NCI-H748 (cell line): ENCODE data around the gene SERP2.
A peak's percentile ranks its signal among the peaks of the same experiment; 100 is the strongest.

ENCODE experiments used
- DNase-seq: peaks from one replicate; lab custom pipeline; 2025; ENCODE audit not compliant: unreplicated experiment; lab: John Stamatoyannopoulos, UW

SERP2 gene

DNA sequence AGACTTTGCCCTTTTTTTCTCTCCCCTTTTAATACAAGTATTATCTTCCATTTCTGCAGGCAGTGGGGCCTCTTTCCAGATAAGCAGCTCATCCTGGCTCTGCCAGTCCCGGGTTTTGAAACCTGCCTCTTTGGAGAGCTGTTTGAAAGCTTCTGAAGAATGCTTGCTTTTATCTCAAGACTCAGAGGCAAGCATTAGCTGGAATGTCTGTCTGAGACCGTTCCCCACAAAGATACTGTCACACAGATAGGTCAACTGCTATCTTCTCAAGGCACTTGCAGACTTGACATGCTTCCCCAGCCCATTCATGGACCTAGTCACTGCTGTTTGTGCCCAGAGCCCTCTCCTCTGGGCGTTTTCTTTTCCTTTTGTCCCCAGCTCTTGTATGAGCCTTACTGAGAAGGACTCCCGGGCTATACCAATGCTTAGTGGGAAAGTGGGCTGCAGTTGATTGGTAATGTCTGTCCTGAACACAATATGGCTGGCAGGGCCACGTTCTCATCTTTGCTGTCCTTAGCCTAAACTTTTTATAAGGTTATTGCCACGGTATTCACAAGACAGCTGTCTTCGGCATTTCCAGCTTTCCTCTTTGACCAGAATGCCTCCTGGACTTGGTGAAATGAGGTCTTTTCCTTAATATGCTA, 13.4 kb downstream of the SERP2 start:
- DNase-seq: no peak

DNA sequence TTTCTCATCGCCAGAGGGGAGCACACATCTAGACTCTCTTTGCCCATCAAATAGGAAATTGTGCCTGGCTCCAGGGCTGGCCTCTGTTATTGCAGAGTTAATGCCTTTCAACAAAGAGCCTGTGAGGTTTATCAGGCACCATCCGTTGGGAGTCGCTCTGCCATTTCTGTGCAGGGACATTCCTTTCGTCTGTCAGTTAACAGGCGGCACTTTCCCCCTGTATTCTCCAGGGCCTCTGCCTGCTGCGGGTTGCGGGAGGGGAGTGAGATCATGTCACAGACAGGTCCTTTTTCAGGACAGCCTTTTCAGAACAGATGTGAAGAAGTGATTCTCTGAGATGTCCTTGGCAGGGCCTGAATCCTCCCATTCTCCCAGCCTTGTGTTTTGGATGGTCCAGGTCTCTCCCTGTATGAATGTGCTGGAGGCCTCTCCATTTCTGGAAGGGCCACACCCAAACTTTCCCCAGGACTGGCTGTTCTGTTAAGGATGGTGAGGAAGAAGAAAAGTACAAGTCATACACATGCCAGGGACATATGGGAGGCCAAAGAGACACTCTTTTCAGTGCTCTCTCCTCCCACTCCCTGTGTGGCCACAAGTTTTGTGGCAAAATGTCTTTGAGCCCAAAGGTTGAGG, 14.9 kb downstream of the SERP2 start:
- DNase-seq: no peak

DNA sequence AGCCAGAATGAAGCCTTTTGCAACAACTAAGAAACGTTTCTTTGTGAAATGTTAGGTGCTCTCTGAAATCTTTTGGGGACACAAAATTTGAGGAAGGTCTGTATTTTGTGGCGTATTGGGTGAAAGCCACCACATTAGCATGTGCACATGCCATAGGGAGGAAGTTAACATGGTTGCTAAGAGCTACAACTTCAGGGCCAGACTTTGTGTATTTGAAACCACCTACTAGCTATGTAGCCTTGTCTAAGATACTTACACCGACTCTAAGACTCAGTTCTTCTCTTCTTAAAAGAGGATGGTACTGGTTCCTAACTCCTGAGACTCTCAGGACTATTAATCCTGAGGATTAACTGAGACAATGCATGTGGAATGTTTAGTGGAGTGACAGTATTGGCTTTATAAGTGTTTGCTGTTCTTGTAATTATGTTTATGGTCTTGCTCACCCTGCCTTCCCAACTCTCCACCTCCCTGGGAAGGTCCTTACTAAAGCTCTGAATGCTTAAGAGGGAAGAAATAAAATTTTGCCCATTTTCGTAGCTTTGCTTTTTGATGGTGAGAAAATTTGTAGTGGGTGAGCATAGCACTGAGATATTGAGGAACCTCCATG, 15.5 kb downstream of the SERP2 start:
- DNase-seq: no peak

DNA sequence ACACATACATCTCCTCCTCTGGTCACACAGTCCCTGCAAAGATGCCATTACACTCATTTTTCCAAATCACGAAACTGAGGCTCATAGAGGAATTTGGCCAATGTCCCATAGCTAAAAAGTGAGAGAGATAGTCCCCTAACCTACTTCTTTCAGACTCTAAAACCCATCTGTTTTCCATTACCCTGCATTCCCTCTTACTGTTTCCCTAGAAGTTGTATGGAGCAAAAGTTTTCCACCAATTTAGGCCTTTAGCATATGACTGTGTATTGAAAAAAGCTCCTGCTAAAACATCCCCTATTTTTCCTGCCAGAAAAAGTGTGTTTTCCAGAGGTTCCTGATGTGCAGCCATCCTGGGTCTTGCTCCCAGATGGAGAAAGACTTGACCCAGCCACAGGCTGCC, 16.3 kb downstream of the SERP2 start:
- DNase-seq: no peak

DNA sequence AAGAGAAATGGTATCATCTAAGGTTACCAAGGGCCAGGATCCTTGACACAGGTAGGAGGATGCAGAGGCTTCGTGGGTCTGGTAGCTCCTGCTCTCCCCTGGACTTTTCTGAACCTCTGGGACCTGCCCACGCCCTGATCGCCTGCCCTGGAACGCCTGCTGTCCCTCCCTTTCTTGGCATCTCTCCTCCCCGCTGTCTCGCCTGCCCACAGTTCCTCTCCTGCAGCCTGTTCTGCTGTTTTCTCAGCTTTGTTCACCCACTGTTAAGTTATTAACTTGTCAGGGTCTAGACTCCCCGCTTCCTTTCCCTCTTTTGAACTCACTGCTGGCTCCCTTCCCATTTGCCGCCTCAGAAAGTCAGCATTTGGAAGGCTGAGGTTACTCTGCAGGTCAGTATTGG, 19.8 kb downstream of the SERP2 start:
- no peak for DNase-seq

DNA sequence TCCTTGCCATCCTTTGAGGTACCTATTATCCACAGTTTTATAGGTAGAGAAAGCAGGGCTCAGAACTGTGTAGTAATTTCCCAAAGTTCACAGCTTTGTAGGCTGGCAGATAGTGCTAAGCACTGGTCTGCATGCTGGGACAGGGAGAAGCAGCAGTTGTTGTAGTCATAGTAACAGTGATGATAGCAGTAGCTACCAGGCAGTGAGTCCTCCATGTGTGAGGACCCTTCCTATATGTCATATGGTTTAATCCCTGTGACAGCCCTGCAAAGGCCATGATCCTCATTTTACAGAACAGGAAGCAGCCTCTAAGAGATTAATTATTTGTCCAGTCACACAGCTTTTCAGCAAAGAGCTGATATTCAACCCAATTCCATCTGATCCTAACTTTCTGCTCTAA, 21.0 kb downstream of the SERP2 start:
- peak; percentile 18 for DNase-seq

DNA sequence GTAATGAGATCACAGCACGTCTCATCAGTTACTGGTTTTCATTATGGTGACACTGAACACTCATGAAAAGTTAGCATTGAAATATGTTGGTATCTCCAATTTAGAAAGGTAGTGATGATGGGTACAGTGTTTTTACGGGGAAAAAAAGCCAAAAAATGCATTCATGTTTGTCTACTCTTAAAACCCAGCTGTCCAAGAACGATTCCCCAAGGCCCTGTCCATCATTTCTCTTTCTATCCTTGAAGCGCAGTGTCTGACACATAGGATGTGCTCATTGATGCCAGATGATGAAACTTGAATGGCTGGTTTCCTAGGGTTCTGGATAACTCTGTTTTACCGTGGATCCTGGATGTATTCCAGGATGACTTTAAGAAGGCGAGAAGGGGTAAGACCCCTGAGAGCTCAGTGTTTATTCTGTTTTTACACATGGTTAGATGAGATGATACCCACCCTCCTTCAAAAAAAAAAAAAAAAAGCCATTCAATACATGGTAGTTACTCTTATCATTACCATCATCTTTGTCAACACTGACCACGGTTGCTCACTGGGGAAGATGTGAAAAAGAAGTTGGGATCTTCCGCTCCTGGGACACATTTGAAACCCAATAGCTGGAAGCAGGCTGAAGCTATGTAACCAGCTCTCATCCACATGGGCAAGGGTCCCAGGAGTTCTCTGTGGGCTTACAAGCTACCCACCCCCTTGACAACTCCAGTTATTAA, 22.5 kb downstream of the SERP2 start:
- no peak for DNase-seq

DNA sequence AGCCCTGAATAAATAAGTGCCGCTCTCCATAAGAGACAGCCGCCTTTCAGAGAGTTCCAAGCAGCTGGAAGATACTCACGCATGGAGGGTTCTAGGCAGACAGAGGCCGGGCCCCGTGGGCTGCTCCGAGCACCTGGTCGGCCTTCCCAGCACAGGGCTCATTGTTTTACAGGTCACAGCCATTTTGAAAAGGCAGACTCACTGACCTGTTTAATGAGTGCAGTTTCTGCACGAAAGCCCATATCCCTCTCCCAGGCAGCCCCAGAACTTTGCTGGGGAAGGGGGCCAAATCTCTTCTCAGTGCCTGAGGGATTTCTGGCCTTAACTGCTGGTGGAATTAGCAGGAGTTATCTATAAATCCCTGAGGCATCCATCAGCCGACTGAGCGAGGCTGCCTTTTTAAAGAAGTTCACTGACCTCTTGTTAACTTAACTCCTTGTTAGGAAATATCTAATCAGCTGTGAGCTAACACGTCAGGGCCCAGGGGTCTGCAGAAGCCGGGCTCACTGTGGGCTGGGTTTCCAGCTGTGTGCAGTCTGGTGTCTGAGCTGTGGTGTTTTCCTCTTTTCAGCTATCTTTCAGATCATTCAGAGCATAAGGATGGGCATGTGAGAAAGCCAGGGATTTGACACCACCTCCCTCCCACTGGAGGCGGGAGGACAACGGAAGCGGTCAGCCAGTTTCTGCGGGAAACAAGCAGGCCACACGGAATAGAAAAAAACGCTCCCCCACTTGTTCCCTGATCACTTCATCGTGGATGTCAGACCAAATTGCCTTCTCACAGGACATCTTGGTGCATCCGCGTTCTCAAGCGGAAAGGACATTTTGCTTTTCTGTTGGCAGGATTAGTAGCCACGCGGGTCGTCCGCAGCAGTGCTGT, 23.3 kb downstream of the SERP2 start:
- no peak for DNase-seq

DNA sequence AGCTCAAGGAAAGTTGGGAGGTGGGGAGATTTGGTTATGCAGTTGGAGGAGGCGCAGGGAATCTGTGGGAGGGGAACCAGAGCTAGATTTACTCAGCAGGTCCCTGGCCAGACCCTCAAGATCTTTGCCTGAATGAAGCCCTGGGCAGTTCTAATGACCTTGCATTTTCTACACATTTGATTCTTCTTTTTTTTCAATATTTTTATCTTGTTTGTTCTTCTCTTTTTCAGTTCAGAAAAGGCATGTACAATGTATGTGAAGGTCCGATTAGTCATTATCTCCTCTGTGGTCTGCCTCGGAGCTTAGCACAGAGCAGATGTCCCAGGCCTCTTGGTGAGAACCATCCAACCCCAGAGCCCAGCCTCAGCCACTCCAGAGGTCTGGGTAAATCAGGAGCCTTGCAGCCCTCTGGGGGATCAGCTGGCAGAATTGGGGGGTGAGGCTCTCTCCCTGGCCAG, 24.2 kb downstream of the SERP2 start:
- no peak for DNase-seq

DNA sequence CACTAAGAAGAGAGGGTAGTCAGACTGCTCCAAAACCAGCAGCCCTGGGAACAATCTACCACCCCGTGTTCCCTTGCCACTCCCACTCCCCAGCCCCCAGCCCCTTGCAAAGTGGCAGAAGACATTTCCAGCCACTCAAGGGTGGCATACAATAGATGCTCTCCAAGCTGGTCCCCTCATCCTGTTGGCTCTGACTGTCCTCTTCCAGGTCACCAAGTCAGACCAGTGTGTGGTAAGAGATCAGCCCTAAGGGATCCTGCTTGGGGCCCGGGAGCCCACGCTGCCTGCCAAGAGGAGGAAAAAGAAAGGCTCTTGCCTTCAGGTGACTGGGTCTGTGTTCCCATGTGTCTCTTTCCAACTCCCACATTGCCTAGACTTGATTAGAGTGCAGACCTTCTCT, 25.0 kb downstream of the SERP2 start:
- DNase-seq: no peak

DNA sequence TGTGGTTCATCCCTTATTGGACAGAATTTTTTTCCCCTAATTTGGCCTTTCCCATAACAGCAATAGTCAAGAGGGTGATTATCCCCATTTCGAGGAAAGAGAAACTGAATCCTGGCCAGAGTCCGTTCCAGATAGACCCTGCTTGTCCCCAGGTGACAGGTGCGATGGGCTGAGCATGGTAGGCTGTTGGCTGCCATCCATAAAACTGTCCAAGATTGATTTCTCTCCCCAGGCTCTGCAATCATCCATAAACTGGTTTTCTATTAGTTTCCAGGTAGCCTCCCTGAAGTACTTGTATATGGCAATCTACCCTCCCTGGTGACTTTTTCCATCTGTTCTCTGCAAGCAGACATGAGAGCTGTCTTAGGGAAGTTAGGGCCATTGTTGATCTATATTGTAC, 25.4 kb downstream of the SERP2 start:
- DNase-seq: peak; percentile 78

DNA sequence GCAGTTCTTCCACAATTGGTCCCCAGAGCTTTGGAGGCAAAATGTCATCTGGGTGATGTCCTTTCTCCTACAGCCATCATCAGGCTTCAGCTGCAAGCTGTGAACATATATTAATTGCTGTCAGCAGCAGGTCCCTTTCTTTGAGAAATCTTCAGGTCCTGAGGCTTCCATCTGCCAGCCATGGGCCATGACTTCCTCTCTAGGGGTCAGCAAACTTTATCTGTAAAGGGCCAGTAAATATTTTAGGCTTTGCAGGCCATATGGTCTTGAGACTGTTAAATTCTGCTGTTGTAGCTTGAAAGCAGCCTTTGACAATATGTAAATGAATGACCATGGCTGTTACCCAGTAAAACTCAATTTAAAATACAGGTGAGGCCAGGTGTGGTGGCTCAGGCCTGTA, 27.1 kb downstream of the SERP2 start:
- DNase-seq: no peak

DNA sequence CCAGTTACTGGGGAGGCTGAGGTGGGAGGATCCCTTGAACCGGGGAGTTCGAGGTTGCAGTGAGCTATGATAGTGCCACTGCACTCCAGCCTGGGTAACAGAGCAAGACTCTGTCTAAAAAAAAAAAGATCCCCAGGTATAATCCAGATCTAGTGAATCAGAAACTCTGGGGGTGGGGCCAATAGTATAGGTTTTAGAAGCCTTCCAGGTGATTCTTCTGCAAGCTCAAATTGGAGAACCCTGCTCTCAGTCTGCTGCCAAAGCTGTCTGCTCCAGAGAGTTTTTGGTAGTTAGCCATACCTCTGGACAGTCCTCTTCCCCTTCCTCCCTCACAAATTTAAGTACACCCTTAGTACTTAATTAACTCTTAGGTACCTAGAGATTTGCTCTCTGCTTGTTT, 28.0 kb downstream of the SERP2 start:
- no peak for DNase-seq

DNA sequence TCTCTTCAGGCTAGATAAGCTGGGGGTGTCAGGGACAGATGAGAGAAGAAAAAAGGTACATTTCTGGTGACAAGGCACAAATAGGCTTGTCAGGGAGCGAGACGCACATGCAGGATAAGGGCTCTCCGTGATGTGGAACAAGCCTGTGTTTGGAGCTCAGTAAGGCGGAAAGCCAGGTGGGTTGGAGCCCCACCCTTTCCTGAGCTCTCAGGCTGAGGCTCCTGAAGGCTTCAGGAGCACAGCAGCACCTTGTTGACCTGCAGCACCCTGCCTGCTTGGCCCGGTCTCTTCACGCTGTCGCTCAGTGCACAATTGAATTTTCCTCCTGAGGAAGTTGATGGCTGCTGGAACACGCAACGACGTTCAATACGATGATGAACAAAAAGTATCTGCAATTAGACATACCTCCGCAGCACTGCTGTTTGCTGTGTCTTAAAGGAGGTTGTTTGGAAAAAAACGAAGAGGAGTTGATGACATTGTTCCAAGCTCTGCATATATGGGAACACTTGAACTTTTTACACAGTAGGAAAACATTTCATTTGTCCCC, 29.3 kb downstream of the SERP2 start:
- DNase-seq: peak; percentile 67

DNA sequence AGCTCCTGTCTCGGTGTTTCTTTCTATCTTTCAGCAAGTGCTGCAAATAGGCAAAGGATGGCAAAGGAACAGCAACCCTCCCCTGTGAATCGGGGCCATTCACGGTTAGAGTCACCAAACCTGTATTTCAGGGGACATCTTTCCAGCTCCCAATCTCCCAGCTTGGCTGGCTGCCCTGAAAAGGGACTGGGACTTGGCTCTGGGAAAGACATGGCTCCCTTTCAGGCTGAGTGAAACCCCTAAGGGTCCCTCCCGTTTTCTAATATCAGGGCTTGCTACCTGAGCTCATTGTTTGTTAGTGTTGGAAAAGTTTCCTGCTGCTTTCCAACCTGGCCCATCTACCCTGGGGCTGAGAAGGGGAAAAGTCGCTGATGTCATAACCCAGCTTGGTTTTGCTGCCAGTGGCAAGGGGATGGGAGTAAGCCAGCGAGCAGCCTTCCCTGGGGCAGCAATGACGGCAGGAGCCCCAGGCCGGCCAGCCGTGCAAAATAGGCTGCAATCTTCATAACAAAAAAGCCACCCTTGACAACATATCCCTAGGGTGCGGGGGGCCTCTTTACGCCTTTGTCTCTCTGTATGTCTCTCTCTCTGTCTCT, 29.9 kb downstream of the SERP2 start:
- DNase-seq: peak; percentile 72

DNA sequence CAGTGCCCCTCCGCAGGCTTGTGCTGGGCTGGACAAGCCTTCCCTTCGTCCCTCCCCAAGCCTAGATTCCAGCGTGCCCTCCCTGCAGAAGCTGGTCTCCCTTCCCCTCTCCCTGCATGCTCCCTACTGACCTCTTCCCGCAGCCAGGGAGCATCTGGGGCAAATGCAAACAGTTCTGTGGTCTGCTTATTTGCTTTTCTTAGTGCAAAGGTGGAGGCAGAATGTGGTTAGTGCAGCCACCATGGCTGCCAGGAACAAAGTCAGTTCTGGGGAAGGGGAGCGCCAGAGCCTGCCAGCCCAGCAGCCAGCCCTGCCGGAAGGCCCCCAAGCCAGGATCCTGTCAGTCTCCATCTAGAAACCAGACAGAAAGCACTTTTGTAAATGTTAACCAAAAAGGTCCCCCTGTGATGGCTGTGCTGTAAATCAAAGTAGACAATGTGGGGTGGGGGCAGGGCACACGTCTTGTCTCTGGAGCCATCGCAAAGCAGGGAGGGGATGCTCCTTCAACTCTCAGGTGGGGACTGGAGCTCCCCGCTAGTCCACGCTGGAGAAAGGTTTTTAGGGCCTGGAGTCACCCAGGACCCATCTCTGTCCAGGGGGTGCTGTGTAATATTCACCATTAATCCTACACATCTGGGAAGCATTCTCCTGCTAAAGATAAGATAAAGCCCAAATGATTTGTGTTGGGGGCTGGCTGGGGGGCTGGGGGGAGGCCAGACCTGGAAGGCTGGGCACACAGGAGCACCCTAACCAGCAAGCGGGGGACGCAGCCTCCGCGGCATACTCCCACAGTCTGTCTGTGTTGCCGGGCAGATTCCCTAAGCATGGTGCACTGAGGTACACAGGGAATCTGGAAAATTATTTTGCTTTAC, 30.9 kb downstream of the SERP2 start:
- peak; percentile 67 for DNase-seq

DNA sequence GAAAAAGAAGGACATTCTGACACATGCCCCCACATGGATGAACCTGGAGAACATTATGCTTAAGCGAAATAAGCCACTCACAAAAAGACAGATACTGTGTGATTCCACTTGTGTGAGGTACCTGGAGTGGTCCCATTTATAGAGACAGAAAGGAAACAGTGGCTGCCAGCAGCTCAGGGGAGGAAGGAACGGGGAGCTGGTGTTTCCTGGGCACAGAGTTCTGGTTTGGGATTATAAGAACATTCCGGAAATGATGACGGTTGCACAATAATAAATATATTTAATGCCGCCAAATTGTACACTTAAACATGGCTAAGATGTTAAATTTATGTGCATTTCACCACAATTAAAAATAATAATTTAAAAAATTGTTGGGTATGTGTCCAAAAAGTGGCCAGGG, 33.0 kb downstream of the SERP2 start:
- DNase-seq: no peak

DNA sequence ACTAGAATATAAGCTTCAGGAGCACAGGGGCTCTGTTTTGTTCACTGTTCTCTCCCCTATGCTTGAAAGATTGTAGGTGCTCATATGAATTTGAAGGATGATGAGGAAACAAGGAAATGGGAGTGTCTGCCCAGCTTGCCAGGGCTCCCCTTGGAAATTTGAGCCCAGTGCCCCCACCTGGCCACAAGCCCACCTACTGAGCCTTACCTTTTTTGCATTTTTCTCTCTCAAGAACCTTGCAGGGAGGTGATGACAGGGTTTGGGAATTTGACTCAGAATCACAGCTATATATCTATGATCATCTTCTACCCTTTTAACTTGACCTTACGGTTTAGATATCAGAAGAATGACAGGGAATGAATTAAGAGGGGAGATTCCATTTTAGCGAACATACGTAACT, 33.8 kb downstream of the SERP2 start:
- no peak for DNase-seq

DNA sequence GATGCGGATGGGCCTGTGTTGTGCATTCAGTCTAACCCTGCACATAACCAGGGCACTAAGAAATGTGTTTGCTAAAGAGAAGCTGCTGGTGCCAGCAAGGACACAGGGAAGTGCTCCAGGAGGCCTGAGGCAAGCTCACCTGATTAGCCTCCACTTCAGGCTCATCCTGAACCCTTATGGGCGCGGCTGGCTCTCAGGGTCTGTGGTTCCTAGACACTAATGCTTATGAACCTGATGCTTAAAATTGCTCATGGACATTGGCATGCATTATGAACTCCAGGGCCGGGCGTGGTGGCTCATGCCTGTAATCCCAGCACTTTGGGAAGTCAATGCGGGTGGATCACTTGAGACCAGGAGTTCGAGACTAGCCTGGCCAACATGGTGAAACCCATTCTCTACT, 34.3 kb downstream of the SERP2 start:
- no peak for DNase-seq
